Kidney (tissue), 14 donors: ENCODE data around the gene AHDC1. TPM values are rescaled to one million over a fixed set of nuclear protein-coding genes. Genes with fewer than 3 reads are reported as not detected.

Experiments used
- DNase-seq, 5 donors: peaks; one replicate each; pipeline ENCODE4 v3.0.0-alpha.2; 2013 to 2020
- FAIRE-seq: peaks from 2 replicates; lab custom pipeline; 2012; peaks lifted over from hg19 to GRCh38; lab: Jason Lieb, UNC
- H3K27ac ChIP-seq, 2 donors: one replicate each; pipeline ENCODE4 v1.7.0; 2013; ENCODE audit warnings: low read depth in 2 of 2, low read length in 2 of 2, inconsistent platforms in 1 of 2
- H3K27me3 ChIP-seq: one replicate; pipeline ENCODE4 v1.7.1; 2013; ENCODE audit warnings: low read length, inconsistent platforms; ENCODE audit not compliant: control insufficient read depth, insufficient read depth
- H3K36me3 ChIP-seq, 3 donors: one replicate each; pipeline versions ENCODE4 v1.7.0 to v1.7.1; 2013; ENCODE audit warnings: low read length in 3 of 3, control low read depth in 1 of 3, inconsistent platforms in 1 of 3; ENCODE audit not compliant: insufficient read depth in 3 of 3, control insufficient read depth in 2 of 3
- H3K4me1 ChIP-seq, 3 donors: one replicate each; pipeline versions ENCODE4 v1.7.0 to v1.7.1; 2013; ENCODE audit warnings: low read length in 3 of 3, inconsistent platforms in 1 of 3, low read depth in 1 of 3; ENCODE audit not compliant: control insufficient read depth in 2 of 3, insufficient read depth in 2 of 3
- H3K4me3 ChIP-seq, 3 donors: one replicate each; pipeline versions ENCODE4 v1.7.0 to v1.8.1; 2013; ENCODE audit warnings: low read length in 3 of 3, control low read depth in 1 of 3, inconsistent platforms in 1 of 3
- H3K9ac ChIP-seq, 3 donors: one replicate each; pipeline versions ENCODE4 v1.7.0 to v1.7.1; 2013; ENCODE audit warnings: low read length in 3 of 3, control low read depth in 1 of 3, inconsistent platforms in 1 of 3
- H3K9me3 ChIP-seq, 3 donors: one replicate each; pipeline versions ENCODE4 v1.7.0 to v1.7.1; 2013; ENCODE audit warnings: low read length in 3 of 3, control low read depth in 1 of 3, inconsistent platforms in 1 of 3; ENCODE audit not compliant: control insufficient read depth in 2 of 3, insufficient read depth in 1 of 3
- CTCF ChIP-seq: IDR thresholded peaks from 3 replicates; pipeline ENCODE4 v1.5.1; 2012; ENCODE audit warnings: mild to moderate bottlenecking, moderate library complexity, borderline replicate concordance; ENCODE audit not compliant: insufficient read depth; ENCODE audit errors: extremely low read depth
- intact Hi-C: fragments of 100-400 bp; cut with DNase I; formaldehyde crosslinking; loops from one replicate; pipeline ENCODE4 v1.11.1; 2022
- polyA plus RNA-seq: library from polyadenylated mRNA; stranded (reverse); fragments of 350-450 nt; fragmentation: Illumina TruSeq; extraction: RNeasy Lipid Tissue Mini Kit (QIAGEN cat#74804); gene quantifications from one replicate; pipeline ENCODE4 v1.2.3, GENCODE V29; 2014; ENCODE audit warnings: low read depth, low replicate concordance; ENCODE audit not compliant: insufficient read depth
- total RNA-seq: library from RNA; stranded (reverse); fragmentation: NEBNext Ultra II Directional; extraction: Animal tissue kit (Norgen Biotek cat#: 25700); gene quantifications from one replicate; pipeline ENCODE4 v1.2.1, GENCODE V29; 2021
- donor health status: control.
- donor health status: control.
- donor health status: control.
- donor health status: control.
- donor health status: control.
- donor health status: DM: yes; HTN: yes; CAD: no.
- donor health status: Normal renal cell carcinoma (clear cell type).

AHDC1 gene
- total and polyA plus RNA-seq, 2 donors from 2014 or later: 8.5 to 48.2 TPM

DNA sequence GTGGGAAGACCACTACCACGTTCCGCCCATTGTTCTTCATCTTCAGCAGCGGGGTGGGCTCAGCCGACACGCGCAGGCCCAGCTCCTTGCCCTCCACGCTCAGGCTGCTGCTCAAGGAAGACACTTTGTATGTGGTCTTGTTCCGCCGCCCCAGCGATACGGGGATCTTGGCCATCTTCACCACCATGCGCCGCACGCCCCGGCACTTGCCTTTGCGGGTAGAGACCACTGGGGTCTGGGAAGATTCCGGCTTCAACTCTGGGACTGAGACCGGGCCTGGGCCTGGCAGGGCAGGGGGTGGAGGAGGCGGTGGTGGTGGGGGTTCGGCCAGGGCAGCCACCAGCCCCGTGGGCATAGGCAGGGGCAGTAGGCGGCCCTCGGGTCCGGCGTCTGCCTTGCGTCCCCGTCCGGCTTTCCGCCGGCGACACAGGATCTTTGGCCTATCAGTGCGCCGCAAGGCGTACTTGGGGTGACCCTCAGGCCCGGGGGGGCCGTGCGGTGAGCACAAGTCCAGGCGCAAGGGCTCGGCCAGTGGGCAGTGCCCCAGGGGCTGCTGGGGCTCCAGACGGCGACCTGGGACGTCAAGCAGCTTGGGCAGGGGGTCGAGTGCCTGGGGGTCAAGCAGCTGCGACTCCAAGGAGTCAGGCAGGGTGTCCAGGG is 53.3 kb downstream of the AHDC1 start:
- intact Hi-C loops: no loop called here
- no peak overlapping the region for H3K4me3 ChIP-seq
- H3K36me3 ChIP-seq: peaks cover 0 to 8% (median 5%) of the 10 kb centered on the region in 3 donors
- no peak for FAIRE-seq
- no peaks in the 10 kb centered on the region for H3K9me3 ChIP-seq
- H3K27ac ChIP-seq: no peak overlapping the region
- H3K27me3 ChIP-seq: no peaks in the 10 kb centered on the region
- peaks cover 0 to 8% (median 4%) of the 10 kb centered on the region in 3 donors for H3K4me1 ChIP-seq
- TF ChIP-seq CTCF: no peak
- DNase-seq: no peak
- no peak overlapping the region for H3K9ac ChIP-seq

- Histone ChIP-seq H3K27ac (peak overlapping the region; percentile 43 to 56), H3K9me3 (no peaks in the 10 kb centered on the region), H3K4me3 (no peak overlapping the region), H3K9ac (no peak overlapping the region), H3K27me3 (no peaks in the 10 kb centered on the region), H3K4me1 (peaks cover 0 to 8% (median 5%) of the 10 kb centered on the region in 3 donors), H3K36me3 (peaks cover 0 to 8% (median 5%) of the 10 kb centered on the region in 3 donors)
- FAIRE-seq: no peak
- TF ChIP-seq CTCF: no peak
- DNase-seq: no peak
- intact Hi-C loops: no loop called here
These were observed 54.0 kb downstream of the AHDC1 start for GRCh38 chr1:27549807-27550408.

DNA sequence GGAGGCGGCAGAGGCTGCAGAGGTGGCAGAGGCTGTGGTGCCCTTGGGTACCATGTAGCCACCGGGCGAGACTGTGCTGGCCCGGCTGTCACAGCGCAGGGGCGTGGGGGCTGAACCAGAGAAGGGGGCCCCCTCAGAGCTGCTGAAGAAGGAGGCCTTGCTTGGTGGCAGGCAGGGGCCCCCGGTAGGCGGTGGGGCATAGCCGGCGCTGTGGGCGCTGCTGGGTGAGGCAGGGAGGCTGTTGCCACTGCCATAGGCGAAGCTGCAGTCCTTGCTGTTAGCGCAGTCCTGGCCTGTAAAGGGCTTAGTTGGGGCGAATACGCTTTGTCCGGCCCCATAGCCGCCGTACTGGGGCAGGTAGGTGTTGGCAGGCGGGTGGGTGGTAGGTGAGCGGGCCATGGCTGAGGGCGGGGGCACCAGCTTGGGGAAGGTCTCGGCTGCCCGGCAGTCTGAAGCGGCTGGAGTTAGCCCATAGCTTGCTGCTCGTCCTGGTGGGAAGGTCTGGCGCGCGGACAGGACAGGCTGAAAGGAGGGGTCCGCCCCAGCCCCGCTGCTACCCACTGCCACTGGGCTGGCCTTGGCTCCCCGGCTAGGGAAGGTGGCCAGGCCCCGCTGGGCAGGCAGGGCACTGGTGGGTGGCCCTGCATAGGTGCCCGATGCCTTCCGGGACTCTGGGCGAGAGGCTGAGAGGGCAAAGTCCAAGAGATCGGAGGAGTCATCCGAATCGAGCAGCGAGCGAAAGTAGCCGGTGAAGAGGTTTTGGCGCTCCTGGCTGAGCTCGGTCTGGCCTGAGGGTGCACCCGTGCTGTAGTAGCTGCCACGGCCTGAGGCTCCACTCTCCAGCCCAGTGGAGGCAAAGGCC is 54.9 kb downstream of the AHDC1 start:
- Histone ChIP-seq H3K27me3 (no peaks in the 10 kb centered on the region), H3K36me3 (peaks cover 0 to 12% (median 5%) of the 10 kb centered on the region in 3 donors), H3K4me1 (peaks cover 0 to 8% (median 7%) of the 10 kb centered on the region in 3 donors), H3K4me3 (no peak overlapping the region), H3K27ac (peak overlapping the region; percentile 43 to 56), H3K9ac (no peak overlapping the region), H3K9me3 (no peaks in the 10 kb centered on the region)
- intact Hi-C loops: no loop called here
- no peak for TF ChIP-seq CTCF
- FAIRE-seq (no peak), DNase-seq (no peak)
